Prostate gland (tissue), 2 donors: ENCODE measurements around the gene FAM177B. TPM values are rescaled to one million over a fixed set of nuclear protein-coding genes. Genes with fewer than 3 reads are reported as not detected.

Experiments
- DNase-seq: peaks from one replicate; pipeline ENCODE4 v3.0.0-alpha.2; 2019; ENCODE audit warnings: low spot score
- H3K27ac ChIP-seq, 2 donors: fragments of 200-600 bp; sonication (generic); 2 replicates each; pipeline ENCODE4 v1.5.1; 2017 to 2019
- H3K27me3 ChIP-seq: fragments of 200-600 bp; sonication (generic); replicated peaks from 2 replicates; pipeline ENCODE4 v1.5.1; 2019; ENCODE audit not compliant: insufficient read depth
- H3K36me3 ChIP-seq, 2 donors: fragments of 200-600 bp; sonication (generic); 1 replicate in 1 of 2; 2 replicates in 1 of 2; pipeline versions ENCODE4 v1.5.1 to v1.8.1; 2017 to 2019
- H3K4me1 ChIP-seq: fragments of 200-600 bp; sonication (generic); replicated peaks from 2 replicates; pipeline ENCODE4 v1.5.1; 2019
- H3K4me3 ChIP-seq, 2 donors: fragments of 200-600 bp; sonication (generic); 2 replicates each; pipeline ENCODE4 v1.5.1; 2017 to 2019
- H3K9me3 ChIP-seq: fragments of 200-600 bp; sonication (generic); 2 replicates; pipeline ENCODE4 v1.5.1; 2017
- CTCF ChIP-seq, 4 experiments: fragments of 200-600 bp in 2 of 4; fragments of 450-650 bp in 2 of 4; sonication (generic) in 2 of 4; IDR thresholded peaks; 1 replicate in 3 of 4; 2 replicates in 1 of 4; pipeline ENCODE4 v1.5.1; 2016 to 2019; ENCODE audit warnings: antibody characterized with exemption in 4 of 4, mild to moderate bottlenecking in 2 of 4, moderate library complexity in 2 of 4
- POLR2A ChIP-seq: fragments of 450-650 bp; IDR thresholded peaks from one replicate; pipeline ENCODE4 v1.6.1; 2016; ENCODE audit warnings: antibody characterized with exemption, mild to moderate bottlenecking
- POLR2AphosphoS5 ChIP-seq: sonication (generic); formaldehyde crosslinking; IDR thresholded peaks from one replicate; pipeline ENCODE4 v1.6.1; 2017; ENCODE audit warnings: antibody characterized with exemption
- WGBS: methylation state at CpG from one replicate; pipeline ENCODE4 v1.1.5; 2018; 5-methylcytosine and 5-hydroxymethylcytosine counted together
- intact Hi-C: fragments of 100-400 bp; cut with DNase I; formaldehyde crosslinking; loops from one replicate; pipeline ENCODE4 v1.14.2; 2022
- total RNA-seq, 2 donors: library from RNA; depleted of rRNA; stranded (reverse); fragments of >200 nt; gene quantifications; one replicate each; pipeline ENCODE4 v1.1.0, GENCODE V29; 2016

Gene FAM177B
- total RNA-seq, 2 donors from 2014 or later = 0.23 to 0.51 TPM

DNA sequence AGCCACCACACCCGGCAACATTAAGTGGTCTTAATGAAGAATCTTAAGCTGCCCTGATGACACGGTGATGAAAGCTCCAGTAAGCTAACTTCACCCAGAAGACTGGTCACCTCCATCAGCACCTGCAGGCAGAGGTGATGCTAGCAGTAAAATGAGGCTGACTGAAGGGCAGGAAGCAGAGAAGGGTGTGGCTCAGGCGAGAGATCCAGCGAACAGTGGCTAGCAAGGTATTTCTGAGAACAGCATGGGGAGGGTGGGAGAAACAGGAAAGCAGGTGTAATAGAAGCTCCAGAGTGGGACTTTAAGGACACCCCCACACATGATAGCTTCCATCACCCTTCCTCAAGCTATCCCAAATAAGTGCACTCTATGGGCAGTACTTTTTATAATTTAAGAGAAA lies 62.0 kb downstream of the FAM177B start:
- Histone ChIP-seq H3K4me1 (no peaks in the 10 kb centered on the region), H3K27me3 (no peaks in the 10 kb centered on the region), H3K9me3 (no peaks in the 10 kb centered on the region), H3K4me3 (no peak overlapping the region), H3K36me3 (no peaks in the 10 kb centered on the region), H3K27ac (no peak overlapping the region)
- WGBS = 94% methylated on average over 4 of the region's 4 CpGs
- intact Hi-C loops = no loop called here
- no peak for DNase-seq
- TF ChIP-seq POLR2A (no peak), CTCF (IDR thresholded peaks at IDR 0.05) (no peak), POLR2AphosphoS5 (no peak)

Other genes with a start within 250 kb of the FAM177B start
- 1 to 10 TPM in 1 of 2 donors, not detected in 1; 2.3 TPM for gene HHIPL2, start 189.1 kb upstream of the FAM177B start, total RNA-seq
- gene TAF1A, start 147.3 kb upstream of the FAM177B start, total RNA-seq = 10 to 100 TPM in 1 of 2 donors, 1 to 10 TPM in 1; 8.5 to 12.6 TPM
- gene MIA3, start 119.1 kb upstream of the FAM177B start, total RNA-seq = 10 to 100 TPM; 64.3 to 74.9 TPM
- gene AIDA, start 24.7 kb upstream of the FAM177B start, total RNA-seq = 10 to 100 TPM; 36.7 to 61.4 TPM
- gene BROX, start 24.6 kb upstream of the FAM177B start, total RNA-seq = 10 to 100 TPM; 39.8 to 41.8 TPM
- gene DISP1, start 77.8 kb downstream of the FAM177B start, total RNA-seq = 10 to 100 TPM in 1 of 2 donors, 1 to 10 TPM in 1; 4.9 to 43.1 TPM